ENCODE data around the gene HTR3C.

HTR3C gene

GRCh38 chr3:184096811-184097383 lies 44.0 kb downstream of the HTR3C start, which contains the start of gene HTR3E:
HTR3E (plus strand) TSS chr3:184097064; CDS start chr3:184097530, 466 bp downstream.
- no peak for TF ChIP-seq CTCF (conservative IDR thresholded peaks at IDR 0.05; ENCODE audit: low read depth, low read length)
- DNase-seq (ENCODE audit: low read depth) = no peak
- no peak within 1 kb of the TSS for H3K4me3 ChIP-seq (ENCODE audit: low read depth, low read length)

GRCh38 chr3:184097556-184097955 lies 44.7 kb downstream of the HTR3C start:
- no peak overlapping the region for H3K4me3 ChIP-seq (ENCODE audit: low read depth, low read length)
- TF ChIP-seq CTCF (conservative IDR thresholded peaks at IDR 0.05; ENCODE audit: low read depth, low read length) = no peak
- no peak for DNase-seq (ENCODE audit: low read depth)

GRCh38 chr3:184099806-184100686 lies 47.2 kb downstream of the HTR3C start:
- no peak for TF ChIP-seq CTCF (conservative IDR thresholded peaks at IDR 0.05; ENCODE audit: low read depth, low read length)
- DNase-seq (ENCODE audit: low read depth) = no peak
- no peak overlapping the region for H3K4me3 ChIP-seq (ENCODE audit: low read depth, low read length)
